ENCODE data around the gene ANKFY1.
"Not testable (repeated sequence)": the region's sequence is repeated elsewhere in the genome, so short reads cannot be mapped to it uniquely, and the experiment has no call there.

ANKFY1 gene

GRCh38 chr17:4215882-4216570, 47.8 kb downstream of the ANKFY1 start:
- DNase-seq = no peak

- DNase-seq = peak; percentile 77
Measured at GRCh38 chr17:4214157-4214556, 49.6 kb downstream of the ANKFY1 start.

DNA sequence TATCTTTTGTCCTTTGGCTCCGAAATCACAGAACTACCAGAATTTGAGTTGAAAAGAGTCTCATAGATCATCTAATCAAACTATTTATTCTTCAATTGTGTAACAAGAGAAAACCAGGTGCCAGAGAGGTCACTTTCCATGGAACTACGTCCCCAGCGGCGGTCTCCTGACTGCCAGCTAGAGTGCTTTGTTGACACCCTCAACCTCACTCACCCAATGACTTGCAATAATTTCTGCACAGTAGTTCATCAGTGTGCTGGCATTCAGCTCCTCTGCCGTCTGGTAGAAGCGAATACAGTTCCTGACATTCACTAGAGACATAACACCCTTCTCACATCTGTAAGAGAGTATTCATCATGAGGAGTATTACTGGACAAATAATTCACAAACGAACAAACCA, 54.2 kb downstream of the ANKFY1 start:
- DNase-seq = no peak

DNA sequence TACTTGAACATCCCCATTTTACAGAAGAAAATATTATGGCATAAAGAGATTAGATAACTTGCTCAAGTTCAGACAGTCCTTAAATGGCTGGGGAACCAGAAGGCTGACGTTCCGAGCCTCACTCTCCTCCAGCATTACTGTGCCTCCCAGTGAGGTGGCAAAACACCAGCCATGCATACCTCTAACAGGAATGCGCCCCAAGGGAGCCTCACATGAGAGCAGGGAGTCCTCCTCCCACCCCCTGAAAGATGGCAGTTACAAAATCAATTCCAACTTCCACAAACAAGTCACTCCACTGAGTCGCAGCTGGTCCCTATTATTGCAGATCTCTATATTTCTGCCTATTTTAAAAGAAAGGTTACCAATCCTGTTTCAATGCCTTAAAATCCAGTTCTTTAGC, 55.5 kb downstream of the ANKFY1 start:
- no peak for DNase-seq

GRCh38 chr17:4206962-4207361, 56.8 kb downstream of the ANKFY1 start:
- peak; percentile 87 for DNase-seq

GRCh38 chr17:4205917-4206316, 57.9 kb downstream of the ANKFY1 start:
- DNase-seq = no peak

- no peak for DNase-seq
Measured at GRCh38 chr17:4204710-4205173, 59.0 kb downstream of the ANKFY1 start.

GRCh38 chr17:4204190-4204589, 59.6 kb downstream of the ANKFY1 start:
- no peak for DNase-seq

- no peak for DNase-seq
Measured at GRCh38 chr17:4201226-4201625, 62.6 kb downstream of the ANKFY1 start.

GRCh38 chr17:4199818-4200402, 63.9 kb downstream of the ANKFY1 start:
- DNase-seq = peak; percentile 22

DNA sequence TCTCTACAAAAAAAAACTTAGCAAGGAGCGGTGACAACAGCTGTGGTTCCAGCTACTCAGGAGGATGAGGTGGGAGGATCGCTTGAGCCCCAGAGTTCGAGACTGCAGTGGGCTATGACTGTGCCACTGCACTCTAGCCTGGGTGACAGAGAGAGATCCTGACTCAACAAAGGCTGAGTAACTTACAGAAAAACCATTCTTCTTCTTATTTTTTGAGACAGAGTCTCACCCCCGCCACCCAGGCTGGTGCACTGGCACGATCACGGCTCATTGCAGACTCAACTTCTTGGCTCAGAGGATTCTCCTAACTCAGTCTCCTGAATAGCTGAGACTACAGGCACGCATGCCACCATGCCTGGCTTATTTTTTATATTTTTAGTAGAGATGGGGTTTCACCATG, 64.8 kb downstream of the ANKFY1 start:
- DNase-seq = no peak

- no peak for DNase-seq
Measured at GRCh38 chr17:4195306-4195705, 68.5 kb downstream of the ANKFY1 start.

DNA sequence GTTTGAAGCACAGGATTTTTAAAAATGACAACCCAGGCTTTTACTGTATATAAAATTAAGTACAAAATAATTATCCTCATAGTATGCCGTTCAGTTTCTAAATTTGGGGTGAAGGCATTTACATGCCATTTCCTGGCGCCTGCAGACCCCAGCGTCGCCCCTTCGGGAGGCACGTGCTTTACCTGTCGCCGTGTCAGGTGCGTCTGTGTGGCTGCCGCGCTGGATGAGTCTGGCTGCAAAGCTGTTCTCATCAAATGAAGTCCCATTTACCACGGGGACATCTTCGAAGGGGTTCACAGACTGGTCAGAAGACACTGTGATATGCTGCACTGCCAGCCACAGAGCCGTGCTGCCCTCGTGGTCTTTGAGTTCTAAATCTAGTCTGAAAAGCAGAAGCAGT, 69.0 kb downstream of the ANKFY1 start:
- DNase-seq = peak; percentile 52

DNA sequence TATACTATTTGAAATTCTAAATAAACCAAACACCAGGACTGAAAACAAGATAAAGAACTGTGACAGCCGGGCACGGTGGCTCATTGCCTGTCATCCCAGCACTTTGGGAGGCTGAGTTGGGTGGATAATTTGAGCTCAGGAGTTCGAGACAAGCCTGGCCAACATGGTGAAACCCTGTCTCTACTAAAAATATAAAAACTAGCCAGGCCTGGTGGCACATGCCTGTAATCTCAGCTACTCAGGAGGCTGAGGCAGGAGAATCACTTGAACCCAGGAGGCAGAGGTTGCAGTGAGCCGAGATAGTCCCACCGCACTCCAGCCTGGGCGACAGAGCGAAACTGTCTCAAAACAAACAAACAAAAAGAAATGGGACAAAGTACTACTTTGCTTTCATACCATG, 73.0 kb downstream of the ANKFY1 start:
- not testable (repeated sequence) for DNase-seq

DNA sequence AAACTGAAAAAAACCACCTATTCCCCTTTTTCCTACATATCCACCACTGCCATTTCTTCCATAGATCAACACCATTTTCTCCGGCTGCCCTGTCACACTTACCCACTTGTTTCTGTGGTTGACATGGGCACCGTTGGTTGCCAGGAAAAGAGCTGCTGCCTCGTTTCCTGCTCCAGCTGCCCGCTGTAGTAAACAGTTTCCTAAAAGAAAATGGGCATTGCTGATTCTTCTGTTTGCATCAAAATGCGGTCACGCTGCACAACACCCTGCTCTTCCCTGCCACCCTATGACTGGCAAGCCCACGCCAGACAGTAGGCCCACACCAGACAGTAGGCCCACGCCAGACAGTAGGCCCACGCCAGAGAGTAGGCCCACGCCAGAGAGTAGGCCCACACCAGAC, 74.5 kb downstream of the ANKFY1 start:
- DNase-seq = no peak

GRCh38 chr17:4188076-4188475, 75.7 kb downstream of the ANKFY1 start:
- DNase-seq = no peak

- no peak for DNase-seq
Measured at GRCh38 chr17:4187076-4187475, 76.7 kb downstream of the ANKFY1 start.

DNA sequence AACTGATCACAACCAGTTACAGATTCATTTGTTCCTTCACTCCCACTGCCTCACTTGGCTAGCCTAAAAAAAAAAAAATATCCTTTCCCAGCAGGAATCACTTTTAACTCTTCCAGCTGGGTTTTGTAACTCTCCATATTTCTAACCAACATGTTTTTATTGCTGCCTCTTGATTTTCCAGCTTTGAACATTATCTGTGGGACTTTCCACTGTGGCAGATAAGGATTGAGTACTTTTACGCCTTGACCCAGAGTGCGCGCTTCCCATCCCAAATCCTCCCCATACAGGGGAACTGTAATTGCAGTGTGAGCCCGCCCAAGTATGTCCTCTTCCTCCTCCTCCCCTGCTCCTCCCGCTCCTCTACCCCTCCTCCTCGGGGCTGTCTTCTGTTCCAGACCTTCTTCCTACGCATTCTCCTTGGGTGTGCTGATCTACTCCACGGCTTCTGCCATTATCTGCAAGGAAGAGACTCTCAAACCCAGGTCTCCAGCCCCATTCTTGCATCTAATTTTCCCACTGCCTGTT, 77.4 kb downstream of the ANKFY1 start:
- no peak for DNase-seq

DNA sequence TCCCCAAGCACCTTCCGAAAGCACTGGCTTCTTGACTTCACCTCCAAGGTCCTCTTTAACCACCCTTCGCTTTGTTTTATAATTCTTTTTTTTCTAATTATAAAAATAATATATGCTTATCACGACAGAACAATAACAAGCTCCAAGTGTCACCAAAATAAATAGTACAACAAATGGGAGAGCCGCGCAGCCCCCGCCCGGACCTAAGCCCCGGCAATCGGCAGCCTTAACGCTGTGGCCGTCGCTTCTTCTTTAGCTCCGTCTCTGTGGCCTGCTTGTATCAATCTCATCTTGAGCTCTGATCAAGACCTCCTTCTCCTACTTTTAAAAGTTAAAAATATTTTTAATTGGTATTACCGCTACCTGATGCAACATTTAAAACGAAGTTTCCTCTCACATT, 78.1 kb downstream of the ANKFY1 start:
- DNase-seq = no peak

DNA sequence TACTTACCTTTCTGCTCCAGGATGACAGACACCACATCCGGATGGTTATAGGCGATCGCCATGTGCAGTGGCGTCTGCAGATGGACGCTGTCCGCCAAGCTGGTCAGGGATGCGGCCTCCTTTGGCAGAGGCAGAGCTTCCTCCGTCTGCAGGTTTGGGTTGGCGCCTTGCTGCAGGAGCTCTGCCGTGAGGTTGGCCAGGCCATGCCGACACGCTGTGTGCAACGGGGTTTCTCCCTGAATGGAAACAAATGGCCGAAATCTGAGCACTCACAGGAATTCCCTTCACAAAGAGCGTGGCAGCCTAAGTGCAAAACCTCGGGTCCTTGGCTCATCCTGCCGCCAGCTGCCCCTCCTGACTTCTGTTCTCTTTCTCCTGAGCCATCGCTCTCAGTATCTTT, 79.0 kb downstream of the ANKFY1 start:
- no peak for DNase-seq

DNA sequence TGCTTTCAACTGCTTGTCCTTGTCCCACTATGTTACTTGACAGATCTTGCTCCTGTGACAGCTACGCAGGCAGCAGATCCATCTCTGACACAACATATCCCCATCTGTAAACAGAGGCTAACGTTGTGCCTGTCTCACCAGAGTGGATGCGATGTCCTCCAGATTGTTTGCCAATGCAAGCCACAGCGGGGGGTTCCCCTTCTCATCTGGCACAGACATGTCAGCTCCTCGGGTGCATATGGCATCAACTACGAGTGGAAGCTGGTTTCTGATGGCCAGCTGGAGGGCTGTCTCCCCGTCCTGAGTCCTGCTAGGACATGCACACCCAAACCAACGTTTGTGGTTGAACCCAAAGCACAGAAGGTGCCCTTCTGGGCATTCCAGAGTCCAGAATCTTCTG, 81.7 kb downstream of the ANKFY1 start:
- no peak for DNase-seq

DNA sequence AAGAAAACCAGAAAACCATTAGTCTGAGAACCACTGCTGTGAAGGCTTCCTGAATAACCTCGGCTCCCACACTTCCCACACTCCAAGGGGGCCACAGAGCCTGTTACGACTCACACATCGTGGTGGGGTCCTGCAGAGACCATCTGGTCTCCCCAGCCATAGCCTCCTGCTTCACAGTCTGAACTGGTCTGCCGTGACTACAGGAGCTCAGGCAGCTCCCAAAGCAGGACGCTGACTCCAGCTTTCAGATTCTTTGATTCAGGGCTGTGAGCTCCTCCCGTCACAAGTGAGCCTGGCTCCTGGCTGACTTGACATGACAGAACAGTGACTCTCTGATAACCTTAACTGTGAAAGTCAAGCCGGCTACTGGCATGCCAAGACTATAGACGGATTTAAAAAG, 83.0 kb downstream of the ANKFY1 start:
- no peak for DNase-seq

GRCh38 chr17:4179071-4179470, 84.7 kb downstream of the ANKFY1 start:
- peak; percentile 25 for DNase-seq

GRCh38 chr17:4178651-4179050, 85.1 kb downstream of the ANKFY1 start:
- DNase-seq = no peak

GRCh38 chr17:4177806-4178205, 86.0 kb downstream of the ANKFY1 start:
- no peak for DNase-seq

Data from MV-4-11 (cell line).